Stimulated activated CD8-positive, alpha-beta memory T cell treated with anti-CD3 and anti-CD28 coated beads, Interleukin-7, amount 100 ng/mL, for 48 hours (primary cell): Measurements from ENCODE around the gene POLA1.

Experiments used
- DNase-seq, 2 donors: peaks; one replicate each; pipeline ENCODE4 v3.0.0-alpha.2; 2020; ENCODE audit warnings: low read depth in 1 of 2; ENCODE audit errors: extremely low read depth in 1 of 2

The POLA1 gene

DNA sequence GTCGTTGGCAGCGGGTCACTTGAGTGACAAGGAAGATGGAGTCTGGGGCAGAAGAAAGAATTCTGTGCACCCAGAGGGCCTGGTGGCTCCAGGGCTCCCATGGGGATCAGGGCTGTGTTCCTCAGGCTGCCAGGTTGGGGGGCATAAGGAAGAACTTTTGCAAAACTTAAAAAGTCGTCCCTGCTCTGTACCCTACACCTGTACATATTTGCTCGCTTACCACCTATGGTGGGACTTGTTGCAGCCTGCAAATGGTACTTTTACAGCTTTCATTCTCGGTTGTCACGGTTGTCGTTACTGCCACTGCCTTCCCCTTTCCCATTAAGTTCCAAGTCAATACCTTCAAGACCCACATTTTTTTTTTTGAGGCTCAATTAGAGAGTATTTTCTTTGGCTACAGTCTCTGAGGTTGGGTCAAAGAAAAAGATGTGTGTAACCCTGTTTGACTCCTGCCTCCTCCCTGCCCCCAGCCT is 312.9 kb downstream of the POLA1 start:
- no peak for DNase-seq

DNA sequence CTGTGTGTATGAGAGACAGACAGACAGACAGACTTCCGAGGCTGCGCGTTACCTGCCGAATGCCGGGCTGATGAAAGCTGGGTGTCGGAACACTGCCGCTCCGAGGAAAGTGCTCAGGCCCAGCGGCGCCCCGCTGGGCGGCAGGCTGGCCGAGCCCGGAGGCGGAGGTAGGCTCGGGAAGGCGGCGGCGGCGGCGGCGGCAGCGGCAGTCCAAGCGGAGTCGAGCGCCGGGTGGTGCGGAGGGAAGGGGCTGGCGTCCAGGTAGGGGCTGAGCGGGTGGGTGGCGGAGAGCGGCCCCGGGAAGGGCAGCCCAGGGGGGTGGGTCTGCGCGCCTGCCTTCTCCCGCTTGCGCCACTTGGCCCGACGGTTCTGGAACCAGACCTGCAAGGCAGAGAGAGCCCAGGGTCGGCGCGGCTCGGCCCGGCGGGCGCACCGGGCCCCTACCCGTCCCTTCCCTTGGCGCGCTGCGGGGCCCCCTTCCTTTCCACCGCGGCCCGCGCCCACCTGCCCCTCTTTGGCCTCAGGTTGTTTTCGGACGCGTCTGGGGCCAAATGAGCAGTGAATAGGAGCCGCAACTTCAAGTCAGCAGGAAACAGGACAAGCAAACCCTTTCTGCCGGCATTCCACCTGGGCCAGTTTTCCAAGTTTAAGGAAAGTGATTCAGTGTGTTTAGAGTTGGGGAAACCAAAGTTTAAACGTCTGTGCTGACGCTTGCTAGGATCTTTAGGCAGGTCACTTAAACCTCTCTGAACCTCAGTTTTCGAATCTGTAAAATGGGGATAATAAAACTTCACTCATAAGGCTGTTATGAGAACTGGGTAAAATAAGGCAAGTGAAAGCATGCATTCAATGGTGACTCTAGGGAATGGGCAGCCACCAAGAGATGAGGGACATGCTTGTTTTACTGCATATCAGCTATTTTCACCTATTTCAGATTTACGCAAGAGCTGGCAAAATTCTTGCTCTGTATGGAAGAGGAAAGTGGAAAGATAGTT is 313.6 kb downstream of the POLA1 start:
- DNase-seq: no peak

DNA sequence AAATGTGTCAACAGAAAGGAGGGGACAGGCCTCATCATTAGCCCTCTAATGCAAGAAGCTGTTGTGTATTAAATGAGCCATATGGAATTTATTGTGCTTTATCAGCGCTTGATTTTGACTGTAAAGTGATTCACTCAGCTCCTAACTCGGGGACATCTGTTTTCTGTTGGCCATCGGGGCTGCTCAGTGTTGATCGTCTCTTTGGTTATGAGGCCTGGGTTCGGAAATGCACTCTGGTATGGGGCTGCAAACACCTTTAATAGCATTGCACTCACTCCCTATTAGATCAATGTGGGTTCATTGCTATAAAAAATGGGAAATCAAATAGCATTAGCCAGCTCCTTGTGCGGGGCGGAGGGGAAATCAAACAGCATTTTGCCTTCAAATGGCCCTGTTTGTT is 315.7 kb downstream of the POLA1 start:
- DNase-seq: no peak

DNA sequence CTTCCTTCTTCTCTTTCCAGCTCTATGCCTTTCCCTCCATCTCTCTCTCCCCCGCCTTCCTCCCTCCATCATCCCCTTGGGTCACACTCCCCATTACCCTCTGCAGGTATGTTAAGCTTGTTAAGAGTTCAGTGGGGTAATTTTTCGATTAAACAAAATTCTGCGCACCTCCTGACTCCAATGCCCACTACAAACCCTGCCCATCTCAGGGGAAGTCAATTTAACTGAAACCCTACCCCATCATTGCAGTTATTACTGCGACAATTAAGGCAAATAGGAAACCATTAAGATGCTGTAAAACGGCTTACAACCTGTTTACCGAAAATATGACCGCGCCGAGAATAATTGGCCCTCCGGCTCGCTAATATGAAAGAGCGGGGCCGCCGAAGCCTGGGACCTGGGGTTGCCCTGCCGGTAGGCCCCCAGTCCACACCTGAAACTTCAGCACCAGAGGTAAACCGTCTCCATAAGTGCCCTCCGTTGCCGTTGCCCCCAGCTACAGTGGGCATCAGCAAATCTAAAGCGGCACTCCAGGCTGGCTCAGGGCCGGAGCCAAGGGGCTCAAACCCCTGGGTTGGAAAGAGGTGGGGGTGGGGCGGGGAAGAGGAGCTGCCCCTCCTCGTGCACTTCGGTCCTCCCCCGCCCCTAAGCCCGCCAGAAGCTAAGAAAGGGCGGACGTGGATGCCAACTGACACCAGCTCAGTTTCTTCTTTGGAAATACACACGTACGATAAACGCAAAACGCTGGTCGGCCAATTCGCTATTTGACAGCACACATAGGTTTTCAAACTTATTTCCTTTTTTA is 317.3 kb downstream of the POLA1 start:
- no peak for DNase-seq

DNA sequence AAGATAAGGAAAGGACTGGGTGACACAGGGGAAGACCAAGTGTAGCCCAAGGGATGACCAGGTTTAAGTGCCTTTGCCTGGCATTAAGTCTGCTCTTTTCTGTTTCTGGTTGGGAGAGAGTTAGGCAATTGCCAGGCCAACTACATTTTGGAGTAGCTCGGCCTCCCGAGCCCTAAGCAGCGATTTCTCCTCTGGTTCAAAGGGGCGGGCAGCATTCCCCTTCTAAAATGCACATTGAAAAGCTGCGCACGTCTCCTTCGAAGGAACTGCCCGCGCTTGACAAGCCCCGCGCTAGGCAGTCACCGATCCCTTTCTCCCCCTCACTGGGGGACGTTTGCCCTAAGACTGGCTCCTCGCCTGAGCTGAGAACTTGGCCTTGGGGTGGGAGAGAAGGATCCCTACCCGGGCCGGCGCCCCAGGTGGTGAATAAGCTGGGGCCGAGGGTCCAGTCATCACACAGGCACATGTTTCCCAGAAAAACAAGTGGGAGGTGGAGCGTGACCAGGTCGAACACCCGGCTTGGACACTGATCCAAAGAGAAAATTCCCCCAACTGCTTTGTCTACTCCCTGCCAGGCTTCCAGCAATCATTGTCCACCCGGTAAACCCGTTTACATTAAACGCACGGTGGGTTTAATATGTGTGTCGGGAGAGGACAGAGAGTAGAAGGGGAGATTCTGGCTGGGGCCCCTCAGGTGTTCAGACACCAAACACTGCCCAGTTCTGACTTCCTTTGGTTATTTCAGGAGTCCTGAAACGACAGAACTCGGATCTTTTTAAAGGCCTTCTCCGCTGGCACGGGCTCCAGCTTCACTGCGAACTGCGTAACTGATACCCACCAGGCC is 318.1 kb downstream of the POLA1 start:
- DNase-seq: no peak

DNA sequence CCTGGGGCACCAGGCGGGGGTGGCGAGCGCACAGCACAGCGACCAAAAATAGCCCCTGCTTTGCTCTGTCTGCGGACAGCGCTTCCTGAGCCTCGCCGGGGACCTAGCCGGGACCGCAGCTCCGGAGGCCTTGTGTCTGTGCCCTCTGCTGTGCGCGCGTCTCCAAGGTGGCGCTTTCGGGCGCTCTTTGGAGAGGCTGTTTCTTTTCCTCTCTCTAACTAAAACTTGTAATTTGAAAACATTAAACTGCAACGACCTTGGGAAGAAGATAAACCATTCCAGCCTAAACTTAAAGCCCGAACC is 318.7 kb downstream of the POLA1 start:
- no peak for DNase-seq

DNA sequence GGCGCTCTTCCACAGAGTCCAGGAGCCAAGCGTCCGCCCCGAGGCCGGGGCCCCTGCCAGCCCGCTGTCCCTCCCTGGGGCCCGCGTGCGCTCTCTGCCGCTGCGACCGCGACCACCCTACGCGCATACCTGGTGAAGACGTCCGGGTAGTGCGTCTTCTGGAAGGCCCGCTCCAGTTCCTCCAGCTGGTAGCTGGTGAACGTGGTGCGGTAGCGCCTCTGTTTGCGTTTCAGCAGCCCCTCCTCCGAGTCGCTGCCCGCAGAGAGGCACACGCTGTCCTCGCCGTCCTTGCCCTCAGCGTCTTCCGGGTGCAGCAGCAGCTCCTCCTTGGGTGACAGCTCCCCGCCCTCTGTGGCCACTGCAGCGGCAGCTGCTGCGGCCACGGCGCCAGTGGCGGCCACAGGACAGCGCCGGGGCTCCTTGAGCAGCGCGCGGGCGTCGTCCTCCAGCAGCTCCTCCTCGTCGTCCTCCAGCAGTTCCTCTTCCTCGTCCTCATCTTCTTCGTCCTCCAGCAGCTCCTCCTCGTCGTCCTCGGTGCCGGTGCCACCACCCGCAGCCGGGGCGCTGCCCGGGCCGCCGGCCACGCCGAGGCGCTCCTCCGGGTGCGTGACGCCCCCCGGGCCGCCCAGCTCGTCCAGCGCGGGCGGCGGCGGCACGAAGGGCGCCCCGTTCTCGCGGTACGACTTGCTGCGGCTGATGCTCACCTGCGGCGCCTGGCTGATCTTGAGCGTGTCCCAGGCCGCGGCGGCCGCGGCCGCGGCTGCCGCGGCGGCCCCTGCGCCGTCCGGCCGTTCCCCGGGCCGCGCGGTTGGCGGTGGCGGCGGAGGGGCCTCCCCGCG is 319.3 kb downstream of the POLA1 start:
- no peak for DNase-seq

DNA sequence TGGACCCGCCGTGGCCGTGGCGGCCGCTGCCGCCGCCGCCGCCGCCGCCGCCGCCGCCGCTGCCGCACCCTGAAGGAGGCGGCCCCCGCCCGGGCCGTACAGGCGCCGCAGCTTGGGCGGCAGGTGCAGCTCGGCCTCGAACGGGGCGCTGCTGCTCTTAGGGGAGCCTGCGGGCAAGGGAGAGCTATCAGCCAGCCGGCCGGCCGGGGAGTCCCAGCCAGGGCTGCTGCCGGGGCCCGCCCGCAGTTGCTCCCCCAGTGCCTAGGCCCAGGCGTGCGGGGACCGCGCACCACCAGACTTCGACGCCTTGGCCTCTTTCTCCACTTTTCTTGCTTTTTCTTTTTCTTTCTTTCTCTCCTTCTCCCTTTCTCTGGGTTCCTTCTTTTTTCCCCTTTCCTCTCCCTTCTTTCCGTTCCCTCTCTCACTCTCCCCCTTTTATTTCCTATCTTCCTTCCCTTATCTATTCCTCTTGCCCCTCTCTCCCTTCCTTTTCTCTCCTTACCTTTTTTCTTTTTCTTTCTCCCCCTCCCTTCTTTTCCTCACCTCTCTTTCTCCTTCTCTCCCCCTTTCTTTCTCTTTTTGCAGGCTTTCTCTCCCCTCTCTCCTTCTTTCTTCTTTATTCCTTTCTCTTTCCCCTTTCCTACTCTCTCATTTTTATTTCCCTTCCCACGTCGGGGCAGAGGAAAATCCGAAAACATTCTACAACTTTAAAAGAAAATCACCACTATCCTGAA is 320.1 kb downstream of the POLA1 start:
- no peak for DNase-seq

DNA sequence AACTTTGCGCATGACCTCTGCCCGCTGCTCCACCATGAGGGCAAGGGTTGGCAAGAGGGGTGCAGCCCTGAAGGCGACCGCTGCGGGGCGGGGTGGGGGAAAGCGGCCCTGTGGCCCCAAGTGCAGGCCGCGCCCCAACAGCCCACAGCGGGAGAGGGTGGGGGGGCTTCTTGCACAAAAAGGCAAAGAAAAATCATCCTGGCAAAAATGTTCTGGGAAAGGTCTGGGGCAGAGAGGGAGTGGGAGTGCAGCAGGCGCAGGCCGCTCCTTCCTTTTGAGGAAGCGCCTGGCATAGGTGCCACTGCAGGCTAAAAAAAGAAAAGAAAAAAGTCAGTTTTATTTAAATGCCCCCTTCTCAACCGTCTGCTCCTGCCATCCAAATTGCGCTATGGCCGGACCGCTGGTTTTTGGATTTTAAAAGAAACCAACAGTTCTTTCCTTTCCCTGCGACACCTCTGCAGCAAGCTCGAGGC is 320.7 kb downstream of the POLA1 start:
- no peak for DNase-seq

DNA sequence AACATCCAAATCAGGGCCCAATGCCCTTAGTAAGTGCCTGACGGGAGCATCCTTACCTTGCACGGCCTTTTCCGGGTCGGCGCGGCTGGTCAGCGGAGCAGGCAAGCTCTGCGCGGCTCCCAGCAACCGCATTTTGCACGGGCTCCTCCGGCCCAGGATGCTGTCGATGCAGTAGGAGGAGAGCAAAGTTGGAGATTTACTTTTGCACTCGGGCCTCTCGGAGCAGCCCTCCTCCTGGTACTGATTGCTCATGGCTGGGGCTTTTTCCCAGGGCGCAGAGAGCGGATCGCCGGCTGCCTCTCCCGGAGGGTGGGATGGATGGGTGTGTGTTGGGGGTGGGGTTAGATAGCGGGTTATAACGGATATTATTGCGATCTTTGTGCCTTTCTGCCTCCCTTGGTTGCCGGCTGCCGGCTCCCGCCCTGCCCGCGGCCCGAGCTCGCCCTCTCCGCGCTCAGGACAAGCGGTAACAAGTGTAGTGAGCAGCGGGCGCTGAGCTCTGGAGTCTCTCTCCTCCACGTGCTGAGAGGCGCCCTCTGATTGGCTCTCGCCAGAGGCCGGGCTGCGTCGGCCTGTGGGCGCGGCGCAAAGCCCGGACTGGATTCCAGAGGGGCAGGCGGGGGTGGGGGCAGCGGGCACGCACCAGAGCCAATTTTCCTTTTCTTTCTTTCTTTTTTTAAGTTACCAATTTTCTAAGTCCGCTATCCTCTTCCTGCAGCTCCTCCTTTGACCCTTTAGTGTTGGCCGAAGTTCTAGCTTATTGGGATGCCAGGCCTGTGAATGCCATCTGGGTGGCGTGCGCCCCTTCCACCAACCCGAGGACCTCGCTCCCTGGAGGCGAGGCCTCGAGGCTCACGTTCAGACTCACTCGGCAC is 322.0 kb downstream of the POLA1 start, which contains the start of gene ARX:
Gene ARX, minus strand, starts transcription at position 480 of the 875 bp plus-strand sequence. Its CDS starts 228 bp downstream, at position 252.
- DNase-seq: no peak

DNA sequence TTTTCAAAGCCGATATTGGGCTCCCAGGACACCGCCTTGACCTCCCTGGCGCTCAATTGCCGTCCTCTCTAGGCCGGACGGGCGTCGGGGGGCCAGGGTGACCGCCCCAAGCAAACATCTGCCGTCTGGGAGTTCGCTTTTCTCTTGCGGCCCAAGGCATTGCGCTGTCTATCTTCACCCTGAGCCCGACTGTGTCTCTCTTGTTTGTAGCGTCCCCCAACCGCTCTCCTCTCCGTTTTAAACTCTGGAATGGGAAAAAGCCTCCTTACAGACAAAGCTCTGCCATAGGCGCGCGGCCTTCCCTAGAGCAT is 322.6 kb downstream of the POLA1 start:
- no peak for DNase-seq

DNA sequence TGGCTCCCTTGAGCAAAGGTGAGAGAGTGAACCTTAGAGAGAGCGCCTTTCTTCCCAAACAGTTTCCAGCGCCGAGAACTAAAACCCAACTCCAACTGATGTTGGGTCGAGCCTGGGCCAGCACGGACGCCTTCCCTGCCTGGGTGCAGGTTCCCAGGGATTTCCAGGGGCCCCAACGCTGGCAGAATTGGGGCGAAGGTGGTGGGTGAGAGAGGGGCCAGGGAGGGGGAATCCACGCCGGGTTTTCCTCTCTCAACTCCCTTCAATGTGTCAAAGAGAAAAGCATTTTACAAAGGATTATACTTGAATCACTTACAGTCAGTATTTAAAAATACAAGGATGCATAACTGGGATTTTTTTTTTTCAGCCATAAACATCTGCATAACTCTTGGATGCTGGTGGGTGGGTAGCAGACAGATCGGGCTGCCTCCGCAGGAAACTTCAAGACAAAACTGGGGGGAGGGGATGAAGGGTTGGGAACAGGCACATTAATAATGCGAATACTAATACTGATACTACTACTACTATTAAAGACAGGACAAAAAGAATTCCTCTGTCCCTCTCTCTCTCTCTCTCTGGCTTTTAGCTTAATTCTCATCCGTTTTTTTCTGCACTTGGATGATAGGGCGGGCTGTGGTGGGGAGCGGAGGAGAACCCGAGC is 323.4 kb downstream of the POLA1 start:
- DNase-seq: no peak

DNA sequence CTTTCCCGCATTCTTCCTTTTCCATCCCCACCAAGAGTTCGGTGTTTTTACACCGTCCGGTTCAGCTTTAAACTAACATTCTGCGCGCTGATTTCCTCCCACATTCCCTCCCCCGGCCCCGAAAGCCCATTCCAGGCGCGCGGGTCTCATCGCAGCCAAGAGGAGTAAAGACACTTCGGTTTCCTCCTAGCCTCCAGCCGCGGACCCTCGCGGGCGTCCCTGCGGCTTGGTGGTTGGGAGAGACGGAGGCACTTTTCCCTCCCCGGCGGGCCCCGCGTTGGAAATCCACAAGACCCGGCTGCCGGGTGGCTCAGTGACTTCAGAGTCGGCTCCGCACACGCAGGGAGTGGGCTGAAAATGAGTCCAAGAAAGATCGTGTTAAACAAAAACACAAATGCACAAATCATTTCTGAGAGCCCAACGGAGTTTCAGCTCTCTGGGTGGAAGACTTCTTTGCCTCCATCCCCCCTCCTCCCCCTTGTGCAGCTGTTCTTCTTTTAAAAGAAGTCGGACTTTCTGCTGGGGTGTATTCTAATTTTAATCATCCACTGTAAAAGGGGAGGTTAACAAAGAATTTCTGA is 324.0 kb downstream of the POLA1 start:
- no peak for DNase-seq

DNA sequence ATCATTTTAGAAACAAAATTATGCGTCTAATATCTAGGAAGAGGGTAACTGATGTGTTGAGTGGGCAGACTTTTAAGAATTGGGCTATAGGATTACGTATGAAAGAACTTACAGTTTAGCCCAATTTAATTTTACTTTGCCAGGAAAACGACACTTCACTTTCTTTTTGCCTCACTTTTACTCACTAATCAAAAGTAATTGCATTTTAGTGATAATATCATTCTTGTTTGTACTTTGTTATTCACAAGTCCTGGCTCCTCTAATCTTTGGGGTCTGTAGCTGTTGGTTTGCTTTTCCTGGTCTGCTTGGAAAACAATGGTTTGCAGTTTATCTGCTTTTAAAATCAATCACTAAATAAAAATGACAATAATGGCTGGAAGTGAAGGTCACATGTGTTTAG is 325.0 kb downstream of the POLA1 start:
- no peak for DNase-seq

DNA sequence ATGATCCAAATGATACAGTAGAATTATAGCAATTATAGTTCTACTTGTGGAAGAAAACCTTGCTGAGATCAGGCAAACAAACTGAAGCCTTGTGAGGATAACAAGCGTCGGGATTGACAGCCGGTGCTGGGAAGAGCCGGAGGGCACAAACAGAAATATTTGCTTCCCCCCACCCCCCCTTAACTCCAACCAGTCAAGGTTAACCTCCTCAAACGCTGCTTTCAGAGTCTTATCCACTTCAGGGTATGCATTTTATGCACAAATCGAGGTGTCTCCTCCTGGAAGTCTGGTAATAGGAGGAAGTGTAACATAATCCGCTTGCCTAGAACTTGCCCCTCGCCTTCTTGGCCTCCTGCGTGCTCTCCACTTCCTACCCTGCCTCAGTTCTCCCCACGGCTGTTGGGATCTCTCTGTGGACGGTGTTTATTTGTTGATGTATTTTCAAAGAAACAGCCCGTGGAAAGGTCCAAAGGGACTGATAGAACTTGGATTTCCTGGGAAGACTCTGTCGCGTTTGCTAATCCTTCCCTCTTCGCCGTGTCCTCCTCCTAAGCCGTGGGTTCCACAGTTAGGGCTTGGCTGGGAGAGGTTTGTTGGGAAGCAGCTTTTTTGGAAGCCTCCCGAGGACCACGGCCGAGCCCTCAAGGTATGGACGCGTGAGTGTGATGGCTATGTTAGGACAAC is 326.1 kb downstream of the POLA1 start:
- DNase-seq: no peak

DNA sequence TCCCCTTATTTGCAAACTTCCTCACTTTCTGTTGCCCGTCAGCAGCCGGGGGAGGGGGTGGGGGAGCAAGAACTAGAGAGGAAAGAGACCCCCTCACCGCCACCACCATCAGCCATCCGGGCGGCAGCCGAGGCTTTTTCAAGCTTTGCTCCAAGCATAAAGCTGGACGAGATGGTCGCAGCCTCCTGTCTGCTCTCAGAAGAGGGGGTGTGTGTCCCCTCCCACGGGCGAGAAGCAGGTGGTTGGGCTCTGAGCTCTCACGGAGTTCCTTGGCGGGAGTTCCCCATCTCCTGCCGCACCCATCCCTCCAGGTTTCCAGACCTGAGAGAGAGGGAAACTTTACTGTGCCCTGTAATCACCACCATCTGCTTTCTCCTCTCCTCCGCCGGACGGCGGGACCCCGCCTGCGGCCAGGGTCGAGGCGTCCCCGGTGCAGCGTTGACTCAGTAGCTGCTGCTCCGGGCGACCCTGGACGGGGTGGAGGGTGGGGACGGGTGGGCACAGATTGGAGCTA is 326.7 kb downstream of the POLA1 start:
- DNase-seq: no peak
